ENCODE measurements around the gene PICK1. TPM values are rescaled to one million over a fixed set of nuclear protein-coding genes. Genes with fewer than 3 reads are reported as not detected.

The PICK1 gene
- total RNA-seq, 2 donors from 2014 or later: 33.9 to 56.2 TPM

GRCh38 chr22:38110008-38110862 is 53.0 kb downstream of the PICK1 start, which contains the start of gene BAIAP2L2:
BAIAP2L2 (minus strand) TSS chr22:38110684; CDS start chr22:38110525, 159 bp downstream.
- Histone ChIP-seq H3K4me1 (ENCODE audit: control insufficient read depth in 1 of 2, low read depth in 2 of 2) (peaks cover 0 to 34% of the 10 kb centered on the region in 2 donors), H3K4me3 (no peak within 1 kb of the TSS), H3K36me3 (no peaks in the 10 kb centered on the region), H3K27me3 (replicated peaks; ENCODE audit: insufficient read depth) (no peaks in the 10 kb centered on the region), H3K27ac (no peak within 1 kb of the TSS), H3K9me3 (no peaks in the 10 kb centered on the region)
- ATAC-seq (ENCODE audit: insufficient number of reproducible peaks, low FRiP score, low read depth): no peak
- no peak for DNase-seq (ENCODE audit: low spot score)
- TF ChIP-seq CTCF (IDR thresholded peaks at IDR 0.05): no peak

GRCh38 chr22:38110863-38111852 is 54.0 kb downstream of the PICK1 start:
- Histone ChIP-seq H3K9me3 (no peaks in the 10 kb centered on the region), H3K27ac (no peak overlapping the region), H3K4me3 (no peak overlapping the region), H3K4me1 (ENCODE audit: control insufficient read depth in 1 of 2, low read depth in 2 of 2) (peaks cover 0 to 34% of the 10 kb centered on the region in 2 donors), H3K27me3 (replicated peaks; ENCODE audit: insufficient read depth) (no peaks in the 10 kb centered on the region), H3K36me3 (no peaks in the 10 kb centered on the region)
- no peak for TF ChIP-seq CTCF (IDR thresholded peaks at IDR 0.05)
- ATAC-seq (ENCODE audit: insufficient number of reproducible peaks, low FRiP score, low read depth) (no peak), DNase-seq (ENCODE audit: low spot score) (no peak)

GRCh38 chr22:38111925-38112355 is 54.7 kb downstream of the PICK1 start:
- no peak for TF ChIP-seq CTCF (IDR thresholded peaks at IDR 0.05)
- no peaks in the 10 kb centered on the region for H3K36me3 ChIP-seq
- no peaks in the 10 kb centered on the region for H3K27me3 ChIP-seq (replicated peaks; ENCODE audit: insufficient read depth)
- no peak overlapping the region for H3K27ac ChIP-seq
- ATAC-seq (ENCODE audit: insufficient number of reproducible peaks, low FRiP score, low read depth) (no peak), DNase-seq (ENCODE audit: low spot score) (no peak)
- H3K9me3 ChIP-seq: no peaks in the 10 kb centered on the region
- peaks cover 0 to 34% of the 10 kb centered on the region in 2 donors for H3K4me1 ChIP-seq (ENCODE audit: control insufficient read depth in 1 of 2, low read depth in 2 of 2)
- no peak overlapping the region for H3K4me3 ChIP-seq

- TF ChIP-seq CTCF (IDR thresholded peaks at IDR 0.05): no peak
Measured at GRCh38 chr22:38112381-38112780, 55.2 kb downstream of the PICK1 start.

More at GRCh38 chr22:38112381-38112780, 55.2 kb downstream of the PICK1 start:
- ATAC-seq (ENCODE audit: insufficient number of reproducible peaks, low FRiP score, low read depth): no peak
- Histone ChIP-seq H3K4me3 (no peak overlapping the region), H3K4me1 (ENCODE audit: control insufficient read depth in 1 of 2, low read depth in 2 of 2) (peaks cover 0 to 34% of the 10 kb centered on the region in 2 donors), H3K27me3 (replicated peaks; ENCODE audit: insufficient read depth) (no peaks in the 10 kb centered on the region), H3K36me3 (no peaks in the 10 kb centered on the region), H3K27ac (no peak overlapping the region), H3K9me3 (no peaks in the 10 kb centered on the region)
- no peak for DNase-seq (ENCODE audit: low spot score)
